Activated CD4-positive, alpha-beta T cell treated with anti-CD3 and anti-CD28 coated beads, Interleukin-2, amount 50 U/mL, for 24 hours (primary cell): ENCODE data around the gene RETREG3.
"Not testable (repeated sequence)": the region's sequence is repeated elsewhere in the genome, so short reads cannot be mapped to it uniquely, and the experiment has no call there.

Source experiments
- DNase-seq, 2 donors: peaks; one replicate each; pipeline ENCODE4 v3.0.0-alpha.2; 2020; ENCODE audit warnings: low read depth in 1 of 2, low spot score in 1 of 2

RETREG3 gene

DNA sequence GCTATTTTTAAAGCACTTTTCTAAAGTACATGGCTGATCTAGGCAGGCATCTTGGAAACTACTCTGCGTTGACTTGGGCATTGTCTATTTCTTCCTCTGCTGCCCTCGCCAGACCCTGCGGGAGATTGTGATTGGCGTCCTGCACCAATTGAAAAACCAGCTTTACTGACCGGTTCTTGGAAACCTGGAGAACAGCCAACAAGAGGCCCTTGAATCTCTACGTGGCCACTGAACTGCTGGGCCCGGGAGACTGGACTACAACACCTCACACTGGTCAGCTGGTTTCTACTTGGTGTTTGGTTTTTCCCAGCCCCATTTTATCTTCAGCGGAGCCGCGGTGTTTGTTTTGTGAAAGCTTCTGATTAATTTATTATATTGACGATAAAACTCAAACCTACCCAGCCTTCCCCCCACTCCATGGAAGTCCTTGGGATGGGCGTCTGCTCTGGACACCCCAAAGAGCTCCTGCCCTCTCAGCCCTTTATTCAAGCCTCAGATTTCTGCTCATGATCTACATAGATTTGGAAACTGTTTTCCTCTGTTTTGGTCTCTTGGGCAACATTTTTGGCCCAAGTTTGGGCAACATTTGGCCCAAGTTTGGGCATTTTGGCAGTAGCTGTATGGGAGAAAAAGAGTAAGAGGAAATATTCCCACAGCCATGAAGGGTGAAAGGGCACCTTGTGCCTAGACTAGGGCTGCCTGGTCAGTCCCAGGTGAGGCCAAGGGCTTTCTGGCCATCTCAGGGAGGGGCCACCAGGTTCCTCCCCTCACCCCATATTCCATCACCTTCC lies 37.5 kb downstream of the RETREG3 start:
- DNase-seq: no peak

DNA sequence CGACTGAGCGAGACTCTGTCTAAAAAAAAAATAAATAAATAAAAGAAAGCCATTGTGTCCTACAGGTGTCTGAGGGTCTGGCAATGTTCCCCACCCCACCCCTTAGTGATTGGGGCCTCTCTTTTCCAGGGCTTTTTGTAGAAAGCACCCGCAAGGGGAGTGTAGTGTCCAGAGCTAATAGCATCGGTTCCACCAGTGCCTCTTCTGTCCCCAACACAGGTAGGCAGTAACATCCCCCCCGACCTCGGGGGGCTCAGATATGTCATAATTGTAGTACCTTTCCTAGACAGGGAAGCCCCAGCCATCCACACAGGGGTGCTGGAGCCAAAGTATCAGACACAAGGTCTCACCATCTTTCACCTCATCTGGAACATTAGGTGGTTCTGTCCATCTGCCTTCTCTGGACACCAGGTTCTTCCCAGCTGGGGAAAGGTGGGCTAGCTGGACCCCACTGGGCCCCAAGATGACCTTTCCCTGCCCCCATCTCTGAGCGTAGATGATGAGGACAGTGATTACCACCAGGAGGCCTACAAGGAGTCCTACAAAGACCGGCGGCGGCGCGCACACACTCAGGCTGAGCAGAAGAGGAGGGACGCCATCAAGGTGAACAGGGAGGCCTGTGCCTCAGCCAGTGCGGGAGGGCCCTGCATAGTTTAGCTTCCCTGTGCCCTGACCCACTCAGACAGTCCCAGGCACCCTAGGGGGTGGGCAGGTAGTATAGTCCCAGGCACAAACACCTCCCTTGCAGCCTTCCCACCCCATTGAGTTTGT lies 40.6 kb downstream of the RETREG3 start:
- DNase-seq: no peak

DNA sequence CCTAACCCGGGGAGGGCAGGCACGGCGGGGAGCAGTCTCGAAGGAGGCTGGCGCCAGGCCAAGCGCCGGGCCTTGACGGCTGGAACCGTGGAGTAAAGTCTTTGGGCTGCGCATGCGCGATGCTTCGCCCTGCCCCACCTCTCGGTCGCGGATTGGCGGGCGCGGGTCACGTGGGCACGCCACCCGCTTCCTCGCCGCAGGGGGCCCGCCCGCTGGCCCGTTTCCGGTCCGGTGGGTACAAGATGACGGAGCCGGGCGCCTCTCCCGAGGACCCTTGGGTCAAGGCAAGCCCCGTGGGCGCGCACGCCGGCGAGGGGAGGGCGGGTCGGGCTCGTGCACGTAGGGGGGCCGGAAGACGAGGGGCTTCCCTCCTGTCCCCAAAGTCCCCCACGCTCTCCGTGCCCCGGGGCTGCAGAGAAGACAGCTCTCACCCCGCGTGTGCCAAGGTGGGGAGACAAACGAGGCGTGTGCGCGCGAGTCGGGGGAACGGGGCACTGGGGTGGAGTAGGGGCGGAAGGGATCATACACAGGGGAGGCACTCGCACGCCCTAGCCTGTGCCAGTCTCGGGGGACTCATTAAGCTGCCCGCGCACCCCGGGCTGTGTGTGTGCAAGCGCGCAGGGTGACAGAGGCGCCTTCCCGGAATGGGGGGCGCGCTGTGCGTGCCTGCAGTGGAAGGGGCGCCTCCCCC lies 42.1 kb downstream of the RETREG3 start, which contains the start of gene MLX:
MLX (plus strand) TSS at position 218 of the 691 bp plus-strand sequence; CDS start at position 243, 25 bp downstream.
- peak; percentile 78 to 86 for DNase-seq

DNA sequence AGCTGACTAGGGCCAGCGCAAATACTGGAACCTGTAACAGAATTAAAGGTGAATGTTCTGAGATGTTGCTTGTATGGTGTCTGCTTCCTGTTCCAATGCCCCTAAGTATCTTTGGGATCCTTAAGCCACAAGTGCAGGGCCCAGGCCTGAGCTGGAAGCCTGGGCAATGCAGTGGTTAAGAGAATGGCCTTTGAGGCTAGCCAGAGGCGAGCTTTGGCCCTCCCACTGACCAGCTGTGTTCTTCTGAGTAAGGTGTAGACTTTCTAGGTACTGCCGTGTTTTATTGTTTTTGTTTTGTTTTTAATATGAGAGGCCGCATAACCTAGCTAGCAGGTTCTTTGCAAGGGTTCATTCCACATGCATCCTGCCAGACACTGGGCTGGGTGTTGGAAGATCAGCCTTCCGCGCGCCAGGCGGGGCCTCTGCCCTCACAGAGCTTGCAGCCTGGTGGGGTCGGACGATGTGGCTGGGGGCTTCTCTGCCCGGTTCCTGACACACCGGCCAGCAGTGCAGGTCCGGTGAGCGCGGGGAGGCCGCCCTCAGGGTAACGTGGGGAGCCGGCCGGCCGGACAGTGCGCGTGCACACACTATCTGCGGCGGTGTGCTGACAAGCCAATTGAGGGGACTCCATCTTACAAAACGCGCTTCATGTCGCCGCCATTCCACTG lies 42.8 kb downstream of the RETREG3 start:
- no peak for DNase-seq

DNA sequence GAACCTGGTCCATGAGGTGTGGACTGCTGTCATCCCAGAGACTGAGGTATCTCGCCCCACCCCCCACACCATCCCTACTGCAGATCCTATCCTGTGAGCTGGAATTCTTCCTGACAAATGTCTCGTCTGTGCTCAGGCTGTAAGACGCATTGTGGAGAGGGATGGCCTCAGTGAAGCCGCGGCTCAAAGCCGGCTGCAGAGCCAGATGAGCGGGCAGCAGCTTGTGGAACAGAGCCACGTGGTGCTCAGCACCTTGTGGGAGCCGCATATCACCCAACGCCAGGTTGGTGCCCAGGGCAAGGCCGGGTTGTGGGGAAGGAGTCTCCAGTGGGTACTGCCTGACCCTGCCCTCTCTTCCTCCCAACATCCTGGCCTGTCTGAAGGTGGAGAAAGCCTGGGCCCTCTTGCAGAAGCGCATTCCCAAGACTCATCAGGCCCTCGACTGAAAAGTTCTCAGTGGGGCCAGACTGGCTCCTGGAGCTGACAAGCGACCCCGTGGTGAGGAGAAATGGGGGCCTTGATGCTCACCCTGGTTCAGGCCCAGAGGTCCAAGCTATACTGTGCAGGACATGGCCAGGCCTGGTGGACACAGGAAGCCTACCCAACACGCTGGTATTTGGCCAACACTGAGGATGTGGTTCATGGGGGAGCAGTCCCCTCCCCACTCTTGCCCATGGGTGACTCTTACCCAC lies 43.5 kb downstream of the RETREG3 start:
- DNase-seq: no peak

DNA sequence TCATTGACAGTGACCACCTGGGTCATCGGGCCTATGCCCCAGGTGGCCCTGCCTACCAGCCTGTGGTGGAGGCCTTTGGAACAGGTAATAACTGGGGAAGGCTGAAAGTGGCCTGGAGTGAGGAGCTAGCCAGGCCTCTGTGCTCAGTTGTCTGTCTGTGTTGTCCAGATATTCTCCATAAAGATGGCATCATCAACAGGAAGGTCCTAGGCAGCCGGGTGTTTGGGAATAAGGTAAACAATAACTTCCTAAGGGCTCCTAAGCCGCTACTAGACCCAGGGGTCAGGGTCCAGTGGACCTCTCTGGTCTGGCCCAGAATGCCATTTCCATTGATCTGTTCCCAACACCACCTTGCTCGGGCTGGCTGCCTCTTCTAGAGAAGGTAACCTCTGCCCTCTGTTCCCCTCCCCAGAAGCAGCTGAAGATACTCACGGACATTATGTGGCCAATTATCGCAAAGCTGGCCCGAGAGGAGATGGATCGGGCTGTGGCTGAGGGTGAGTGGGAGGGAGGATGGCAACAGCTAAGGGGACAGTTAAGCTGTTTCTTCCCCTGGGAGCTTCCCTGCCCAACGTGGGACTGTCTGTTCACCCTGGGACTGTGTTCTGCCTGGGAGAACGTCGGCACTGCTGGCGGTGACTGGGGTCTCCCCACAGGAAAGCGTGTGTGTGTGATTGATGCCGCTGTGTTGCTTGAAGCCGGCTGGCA lies 44.2 kb downstream of the RETREG3 start:
- DNase-seq: no peak

DNA sequence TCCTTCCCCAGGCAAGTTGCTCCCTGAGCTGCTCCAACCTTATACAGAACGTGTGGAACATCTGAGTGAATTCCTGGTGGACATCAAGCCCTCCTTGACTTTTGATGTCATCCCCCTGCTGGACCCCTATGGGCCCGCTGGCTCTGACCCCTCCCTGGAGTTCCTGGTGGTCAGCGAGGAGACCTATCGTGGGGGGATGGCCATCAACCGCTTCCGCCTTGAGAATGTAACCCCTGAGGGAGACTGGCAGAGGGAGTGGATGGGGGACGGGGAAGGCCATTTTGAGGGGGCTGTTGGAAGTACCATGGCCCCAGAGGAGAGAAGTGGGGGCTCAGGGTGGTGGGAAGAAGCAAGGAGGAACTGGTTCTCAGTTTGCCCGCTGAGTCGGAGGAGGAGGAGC lies 45.2 kb downstream of the RETREG3 start:
- DNase-seq: no peak

DNA sequence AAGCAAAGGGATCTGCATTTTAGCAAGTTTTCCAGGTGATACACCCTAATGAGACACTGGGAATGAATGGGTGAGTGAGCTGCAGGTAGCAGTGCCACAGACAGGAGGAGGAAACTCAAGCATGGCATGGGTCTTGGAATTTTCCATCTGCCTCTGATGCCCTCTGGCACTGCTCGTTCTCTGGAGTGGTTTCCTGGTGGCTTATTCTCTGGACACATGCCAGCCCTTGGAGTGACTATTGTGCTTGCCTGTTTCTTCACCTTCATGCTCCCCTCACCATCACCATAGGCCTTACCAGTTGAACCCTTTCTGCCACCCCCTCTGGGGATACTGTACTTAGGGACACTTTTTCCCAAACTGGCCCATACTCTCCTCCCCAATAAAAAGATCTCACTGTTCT lies 45.6 kb downstream of the RETREG3 start:
- DNase-seq: no peak

DNA sequence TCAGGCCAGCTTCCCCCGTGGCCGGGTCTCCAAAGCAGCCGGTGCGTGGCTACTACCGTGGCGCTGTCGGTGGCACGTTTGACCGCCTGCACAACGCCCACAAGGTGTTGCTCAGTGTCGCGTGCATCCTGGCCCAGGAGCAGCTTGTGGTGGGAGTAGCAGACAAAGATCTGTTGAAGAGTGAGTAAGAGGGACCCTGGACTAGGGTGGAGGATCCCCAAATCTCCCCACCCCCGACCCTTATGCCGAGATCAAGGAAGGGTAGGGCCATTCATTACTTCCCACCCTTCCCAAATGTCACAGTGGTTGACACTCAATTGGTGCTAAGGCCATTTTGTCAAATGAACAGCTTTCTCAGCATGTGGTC lies 46.0 kb downstream of the RETREG3 start:
- DNase-seq: no peak

DNA sequence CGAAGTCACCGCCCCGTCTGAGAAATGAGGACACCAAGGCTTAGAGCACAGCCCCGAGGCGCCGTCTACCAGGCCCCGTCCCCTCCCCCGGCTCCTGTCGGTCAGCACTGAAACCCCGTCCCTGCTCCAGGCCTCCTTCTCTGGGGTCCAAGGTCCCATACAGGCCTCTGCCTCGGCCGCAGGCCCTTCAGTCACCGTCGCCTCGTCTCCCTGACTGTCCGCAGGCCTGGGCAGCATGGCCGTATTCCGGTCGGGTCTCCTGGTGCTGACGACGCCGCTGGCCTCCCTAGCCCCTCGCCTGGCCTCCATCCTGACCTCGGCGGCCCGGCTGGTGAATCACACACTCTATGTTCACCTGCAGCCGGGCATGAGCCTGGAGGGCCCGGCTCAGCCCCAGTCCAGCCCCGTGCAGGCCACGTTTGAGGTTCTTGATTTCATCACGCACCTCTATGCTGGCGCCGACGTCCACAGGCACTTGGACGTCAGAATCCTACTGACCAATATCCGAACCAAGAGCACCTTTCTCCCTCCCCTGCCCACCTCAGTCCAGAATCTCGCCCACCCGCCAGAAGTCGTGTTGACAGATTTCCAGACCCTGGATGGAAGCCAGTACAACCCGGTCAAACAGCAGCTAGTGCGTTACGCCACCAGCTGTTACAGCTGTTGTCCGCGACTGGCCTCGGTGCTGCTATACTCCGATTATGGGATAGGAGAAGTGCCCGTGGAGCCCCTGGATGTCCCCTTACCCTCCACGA lies 46.6 kb downstream of the RETREG3 start:
- DNase-seq: no peak

DNA sequence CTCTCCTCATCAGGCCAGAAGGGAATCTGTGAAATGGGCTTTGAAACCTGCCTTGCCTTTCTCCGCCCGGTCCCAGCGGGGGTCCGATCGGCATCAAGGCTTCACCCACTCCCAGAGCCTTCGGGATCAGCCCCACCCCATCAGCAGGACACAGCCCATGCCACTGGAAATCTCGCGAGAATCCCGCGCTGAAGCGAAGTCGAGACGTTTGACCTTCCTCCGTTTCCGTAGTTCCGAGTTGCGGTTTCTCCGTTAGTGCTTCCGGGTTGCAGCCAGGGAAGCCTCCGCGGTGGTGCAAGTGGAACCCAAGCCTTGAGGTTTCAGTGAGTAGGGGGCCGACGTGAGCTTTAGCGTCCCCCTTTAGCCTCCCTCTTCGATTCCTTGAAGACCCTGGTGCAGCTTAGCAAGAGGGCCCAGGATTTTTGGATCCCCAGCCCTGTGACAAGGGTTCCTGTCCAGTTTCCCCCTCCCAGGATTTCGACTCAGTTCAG lies 47.2 kb downstream of the RETREG3 start, which contains the start of gene COASY:
COASY (plus strand) TSS at position 252 of the 491 bp plus-strand sequence. CDS start 475 bp downstream, outside the sequence.
- DNase-seq: peak; percentile 85 to 91

DNA sequence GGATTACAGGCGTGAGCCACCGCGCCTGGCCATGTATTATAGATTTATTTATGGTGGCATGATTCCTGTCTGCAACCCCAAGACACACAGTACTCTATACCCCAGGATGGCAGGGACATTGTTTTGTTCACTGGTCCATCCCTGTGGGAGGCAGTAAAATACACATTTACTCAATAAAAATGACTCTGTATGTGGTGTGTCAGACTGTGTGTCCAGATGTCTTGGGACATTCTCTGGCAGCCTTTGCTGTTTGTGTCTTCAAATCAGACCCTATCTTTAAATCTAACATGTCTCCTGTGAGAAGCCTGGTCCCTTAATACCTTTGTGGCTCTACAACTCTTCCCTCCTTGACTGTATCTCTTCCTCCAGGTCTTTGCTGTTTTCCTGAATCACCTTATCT lies 48.9 kb downstream of the RETREG3 start:
- DNase-seq: no peak

DNA sequence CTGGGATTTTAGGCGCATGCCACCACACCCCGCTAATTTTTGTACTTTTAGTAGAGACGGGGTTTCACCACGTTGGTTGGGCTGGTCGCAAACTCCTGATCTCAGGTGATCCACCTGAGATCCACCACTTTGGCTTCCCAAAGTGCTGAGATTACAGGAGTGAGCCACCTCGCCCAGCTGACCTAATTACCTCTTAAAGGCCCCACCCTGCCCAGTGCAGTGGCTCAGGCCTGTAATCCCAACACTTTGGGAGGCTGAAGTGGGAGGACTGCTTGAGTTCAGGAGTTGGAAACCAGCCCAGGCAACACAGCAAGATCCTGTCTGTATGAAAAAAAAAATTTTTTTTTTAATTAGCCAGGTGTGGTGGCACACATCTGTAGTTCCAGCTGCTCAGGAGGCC lies 50.1 kb downstream of the RETREG3 start:
- no peak for DNase-seq

DNA sequence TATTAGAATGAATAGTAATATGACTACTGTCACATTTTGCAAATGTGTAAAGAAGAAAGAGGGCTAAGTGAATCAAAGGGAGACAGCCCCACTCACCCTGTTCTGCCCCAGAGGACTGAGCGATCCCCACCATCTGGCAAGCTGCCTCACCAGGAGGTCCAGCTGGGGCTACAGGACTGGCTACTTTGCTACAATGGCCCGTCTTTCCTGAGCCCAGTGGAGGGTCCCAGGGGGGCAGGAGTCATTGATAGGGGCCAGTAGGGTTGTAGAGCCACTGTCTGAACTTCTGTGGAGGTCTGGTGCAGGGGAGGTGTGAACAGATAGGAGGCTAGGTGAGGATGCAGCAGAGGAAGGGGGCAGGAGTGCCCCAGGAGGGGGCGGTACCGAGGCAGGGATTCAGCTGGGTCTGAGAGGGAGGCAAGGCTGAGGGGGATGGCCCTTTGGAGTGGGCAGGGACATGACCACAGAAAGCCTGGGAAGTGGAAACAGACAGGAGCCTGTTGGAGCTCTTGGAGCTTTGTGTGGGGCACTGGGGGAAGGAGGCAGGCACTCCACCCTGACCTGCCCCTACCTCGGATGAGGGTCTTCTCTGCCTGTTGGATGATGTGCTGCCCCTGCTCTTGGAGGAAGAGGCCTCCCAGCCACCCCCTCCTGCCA lies 53.1 kb downstream of the RETREG3 start:
- DNase-seq: not testable (repeated sequence)

DNA sequence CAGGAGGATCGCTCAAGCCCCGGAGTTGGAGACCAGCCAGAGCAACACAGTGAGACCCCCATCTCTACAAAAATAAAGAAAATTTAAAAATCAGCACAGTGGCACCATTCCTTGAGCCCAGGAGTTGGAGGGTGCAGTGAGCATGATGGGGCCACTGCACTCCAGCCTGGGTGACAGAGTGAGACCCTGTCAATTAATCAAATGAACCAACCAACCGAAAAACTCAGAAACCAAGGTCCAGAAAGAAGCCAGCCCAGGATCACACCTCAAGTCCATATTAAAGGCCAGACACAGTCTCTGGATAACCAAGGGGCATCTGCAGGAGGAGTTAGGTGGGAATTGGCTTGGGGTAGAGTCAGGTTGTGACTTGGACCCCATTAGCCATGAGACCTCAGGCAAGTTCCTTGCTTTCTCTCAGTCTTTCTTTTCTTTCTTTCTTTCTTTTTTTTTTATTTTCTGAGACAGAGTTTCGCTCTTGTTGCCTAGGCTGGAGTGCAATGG lies 54.0 kb downstream of the RETREG3 start:
- DNase-seq: no peak

DNA sequence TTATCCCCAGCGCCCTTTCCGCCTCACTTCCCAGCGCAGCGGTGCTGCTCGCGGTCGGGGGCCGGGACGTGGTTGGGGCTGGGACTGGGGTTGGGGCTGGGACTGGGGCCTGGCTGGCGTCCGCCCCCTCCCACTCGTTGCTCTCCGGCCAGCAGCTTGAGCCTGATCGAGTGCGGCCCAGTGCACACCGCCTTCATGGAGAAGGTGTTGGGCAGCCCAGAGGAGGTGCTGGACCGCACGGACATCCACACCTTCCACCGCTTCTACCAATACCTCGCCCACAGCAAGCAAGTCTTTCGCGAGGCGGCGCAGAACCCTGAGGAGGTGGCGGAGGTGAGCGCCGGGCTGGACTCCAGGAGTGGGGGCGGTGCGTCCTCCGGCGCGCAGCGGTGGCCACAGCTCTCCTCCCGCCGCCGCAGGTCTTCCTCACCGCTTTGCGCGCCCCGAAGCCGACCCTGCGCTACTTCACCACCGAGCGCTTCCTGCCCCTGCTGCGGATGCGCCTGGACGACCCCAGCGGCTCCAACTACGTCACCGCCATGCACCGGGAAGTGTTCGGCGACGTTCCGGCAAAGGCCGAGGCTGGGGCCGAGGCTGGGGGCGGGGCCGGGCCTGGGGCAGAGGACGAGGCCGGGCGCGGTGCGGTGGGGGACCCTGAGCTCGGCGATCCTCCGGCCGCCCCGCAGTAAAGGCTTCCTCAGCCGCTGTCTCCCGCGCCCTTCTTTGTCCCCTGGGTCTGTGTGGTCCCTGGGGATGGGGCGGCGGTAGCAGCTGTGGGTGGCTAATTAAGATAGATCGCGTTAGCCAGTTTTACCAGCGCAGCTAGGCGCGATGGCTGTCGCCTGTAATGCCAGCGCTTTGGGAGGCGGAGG lies 54.7 kb downstream of the RETREG3 start:
- no peak for DNase-seq

DNA sequence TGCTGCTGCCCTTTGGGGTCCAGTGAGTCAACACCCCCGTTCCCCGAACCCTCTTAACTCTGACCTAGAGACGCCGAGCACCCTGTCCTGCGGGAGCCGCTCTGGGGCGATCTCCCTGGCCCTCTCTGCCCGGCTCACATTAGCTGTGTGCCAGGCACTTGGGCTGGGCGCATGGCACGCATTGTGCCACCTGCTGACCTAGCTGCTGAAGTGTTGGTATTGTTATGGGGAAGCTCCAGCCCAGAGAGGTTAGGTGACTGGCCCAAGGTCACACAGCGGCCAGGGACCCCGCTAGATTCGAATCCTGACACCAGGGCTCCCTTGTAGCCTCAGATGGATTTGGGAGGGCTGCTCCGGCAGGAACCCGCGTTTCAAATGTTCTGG lies 55.3 kb downstream of the RETREG3 start:
- no peak for DNase-seq
